NCI-H748 (cell line): ENCODE data around the gene ASMT.
"Not testable (repeated sequence)": the region's sequence is repeated elsewhere in the genome, so short reads cannot be mapped to it uniquely, and the experiment has no call there.

Experiments used
- DNase-seq: peaks from one replicate; lab custom pipeline; 2025; ENCODE audit not compliant: unreplicated experiment; lab: John Stamatoyannopoulos, UW

The ASMT gene

GRCh38 chrX:1597345-1598020, 17.4 kb upstream of the ASMT start:
- DNase-seq = no peak

GRCh38 chrX:1598021-1598875, 16.6 kb upstream of the ASMT start:
- DNase-seq = no peak

- DNase-seq = no peak
Observed at GRCh38 chrX:1598876-1599790, 15.7 kb upstream of the ASMT start.

- no peak for DNase-seq
Observed at GRCh38 chrX:1599791-1600405, 15.0 kb upstream of the ASMT start.

GRCh38 chrX:1600406-1601050, 14.3 kb upstream of the ASMT start:
- no peak for DNase-seq

GRCh38 chrX:1601051-1601767, 13.7 kb upstream of the ASMT start:
- DNase-seq = no peak

GRCh38 chrX:1601768-1602085, 13.1 kb upstream of the ASMT start:
- DNase-seq = no peak

- DNase-seq = no peak
Observed at GRCh38 chrX:1602299-1602698, 12.6 kb upstream of the ASMT start.

GRCh38 chrX:1606496-1606895, 8.4 kb upstream of the ASMT start:
- no peak for DNase-seq

- no peak for DNase-seq
Observed at GRCh38 chrX:1609311-1609710, 5.5 kb upstream of the ASMT start.

GRCh38 chrX:1609762-1610161, 5.1 kb upstream of the ASMT start:
- DNase-seq = no peak

- DNase-seq = no peak
Observed at GRCh38 chrX:1610166-1610565, 4.7 kb upstream of the ASMT start.

- DNase-seq = no peak
Observed at GRCh38 chrX:1610736-1611135, 4.1 kb upstream of the ASMT start.

GRCh38 chrX:1612641-1613286, 2.1 kb upstream of the ASMT start:
- no peak for DNase-seq

- no peak for DNase-seq
Observed at GRCh38 chrX:1618689-1619088, 3.8 kb downstream of the ASMT start.

- DNase-seq = no peak
Observed at GRCh38 chrX:1623691-1624090, 8.8 kb downstream of the ASMT start.

GRCh38 chrX:1624158-1624860, 9.4 kb downstream of the ASMT start:
- not testable (repeated sequence) for DNase-seq

GRCh38 chrX:1624861-1625215, 10.0 kb downstream of the ASMT start:
- not testable (repeated sequence) for DNase-seq

GRCh38 chrX:1629244-1629643, 14.4 kb downstream of the ASMT start:
- no peak for DNase-seq
